Large intestine (tissue), 3 donors: ENCODE results near the gene KCNAB2. TPM values are rescaled to one million over a fixed set of nuclear protein-coding genes. Genes with fewer than 3 reads are reported as not detected.

Source experiments
- DNase-seq, 2 donors: peaks; one replicate each; pipeline versions ENCODE4 v3.0.0 to v3.0.0-alpha.2; 2013
- H3K27ac ChIP-seq: one replicate; pipeline ENCODE4 v1.5.1; 2013; ENCODE audit warnings: low read length
- H3K27me3 ChIP-seq: 2 replicates; pipeline ENCODE4 v1.6.1; 2013; ENCODE audit warnings: low read length; ENCODE audit not compliant: control insufficient read depth, insufficient read depth
- H3K36me3 ChIP-seq: 2 replicates; pipeline ENCODE4 v1.6.1; 2013; ENCODE audit warnings: low read length; ENCODE audit not compliant: control insufficient read depth, insufficient read depth
- H3K4me1 ChIP-seq: one replicate; pipeline ENCODE4 v1.6.1; 2013; ENCODE audit warnings: low read length; ENCODE audit not compliant: control insufficient read depth, insufficient read depth
- H3K4me3 ChIP-seq: one replicate; pipeline ENCODE4 v1.5.1; 2013; ENCODE audit warnings: low read length
- H3K9me3 ChIP-seq: one replicate; pipeline ENCODE4 v1.6.1; 2013; ENCODE audit warnings: mild to moderate bottlenecking, low read depth, low read length, moderate library complexity; ENCODE audit not compliant: control insufficient read depth
- WGBS: methylation state at CpG from one replicate; pipeline ENCODE4 v1.1.5; 2013; ENCODE audit warnings: low lambda C conversion rate; ENCODE audit not compliant: insufficient coverage; 5-methylcytosine and 5-hydroxymethylcytosine counted together
- polyA plus RNA-seq: library from polyadenylated mRNA; unstranded; fragments of 120-200 nt; gene quantifications from one replicate; pipeline ENCODE4 v1.2.1, GENCODE V29; 2013

KCNAB2 gene
- polyA plus RNA-seq, 1 donor: 27.9 TPM

GRCh38 chr1:6095511-6096242 lies 50.0 kb downstream of the KCNAB2 start:
- no peak for DNase-seq
- Histone ChIP-seq H3K36me3 (peaks cover 4% of the 10 kb centered on the region), H3K4me1 (no peaks in the 10 kb centered on the region), H3K9me3 (no peaks in the 10 kb centered on the region), H3K27me3 (no peaks in the 10 kb centered on the region), H3K4me3 (no peak overlapping the region), H3K27ac (no peak overlapping the region)
- no CpG with 5 or more reads among the region's 13 CpGs for WGBS

GRCh38 chr1:6096243-6097116 lies 50.8 kb downstream of the KCNAB2 start:
- H3K9me3 ChIP-seq: no peaks in the 10 kb centered on the region
- WGBS: no CpG with 5 or more reads among the region's 23 CpGs
- H3K4me3 ChIP-seq: no peak overlapping the region
- H3K27me3 ChIP-seq: no peaks in the 10 kb centered on the region
- no peaks in the 10 kb centered on the region for H3K4me1 ChIP-seq
- no peak overlapping the region for H3K27ac ChIP-seq
- peaks cover 4% of the 10 kb centered on the region for H3K36me3 ChIP-seq
- no peak for DNase-seq

GRCh38 chr1:6097117-6097595 lies 51.5 kb downstream of the KCNAB2 start:
- no peak overlapping the region for H3K27ac ChIP-seq
- no peak for DNase-seq
- H3K4me1 ChIP-seq: no peaks in the 10 kb centered on the region
- peaks cover 3% of the 10 kb centered on the region for H3K27me3 ChIP-seq
- H3K4me3 ChIP-seq: no peak overlapping the region
- peaks cover 4% of the 10 kb centered on the region for H3K36me3 ChIP-seq
- no peaks in the 10 kb centered on the region for H3K9me3 ChIP-seq
- WGBS: 100% methylated on average over 1 of the region's 15 CpGs

- no CpG with 5 or more reads among the region's 17 CpGs for WGBS
- Histone ChIP-seq H3K27me3 (peaks cover 7% of the 10 kb centered on the region), H3K4me1 (no peaks in the 10 kb centered on the region), H3K27ac (no peak overlapping the region), H3K36me3 (peaks cover 4% of the 10 kb centered on the region), H3K9me3 (no peaks in the 10 kb centered on the region), H3K4me3 (no peak overlapping the region)
- DNase-seq: no peak
Measured at GRCh38 chr1:6097824-6098223, 52.1 kb downstream of the KCNAB2 start.

- no peaks in the 10 kb centered on the region for H3K9me3 ChIP-seq
- H3K4me1 ChIP-seq: no peaks in the 10 kb centered on the region
- peaks cover 4% of the 10 kb centered on the region for H3K36me3 ChIP-seq
- H3K27ac ChIP-seq: no peak overlapping the region
- DNase-seq: no peak
- H3K27me3 ChIP-seq: peaks cover 7% of the 10 kb centered on the region
- WGBS: 85% methylated on average over 6 of the region's 24 CpGs
- no peak overlapping the region for H3K4me3 ChIP-seq
Measured at GRCh38 chr1:6098303-6099215, 52.9 kb downstream of the KCNAB2 start.

- Histone ChIP-seq H3K27me3 (peaks cover 7% of the 10 kb centered on the region), H3K9me3 (no peaks in the 10 kb centered on the region), H3K4me3 (no peak overlapping the region), H3K27ac (no peak overlapping the region), H3K36me3 (peaks cover 4% of the 10 kb centered on the region), H3K4me1 (no peaks in the 10 kb centered on the region)
- no CpG with 5 or more reads among the region's 15 CpGs for WGBS
- DNase-seq: no peak
Measured at GRCh38 chr1:6099297-6099696, 53.6 kb downstream of the KCNAB2 start.

GRCh38 chr1:6099787-6100765 lies 54.4 kb downstream of the KCNAB2 start:
- no peaks in the 10 kb centered on the region for H3K4me1 ChIP-seq
- peaks cover 7% of the 10 kb centered on the region for H3K27me3 ChIP-seq
- no peaks in the 10 kb centered on the region for H3K36me3 ChIP-seq
- no peak overlapping the region for H3K27ac ChIP-seq
- DNase-seq: no peak
- WGBS: no CpG with 5 or more reads among the region's 27 CpGs
- H3K9me3 ChIP-seq: no peaks in the 10 kb centered on the region
- H3K4me3 ChIP-seq: no peak overlapping the region

GRCh38 chr1:6100861-6101783 lies 55.4 kb downstream of the KCNAB2 start:
- H3K9me3 ChIP-seq: no peaks in the 10 kb centered on the region
- H3K4me3 ChIP-seq: no peak overlapping the region
- peaks cover 7% of the 10 kb centered on the region for H3K27me3 ChIP-seq
- WGBS: no CpG with 5 or more reads among the region's 23 CpGs
- H3K36me3 ChIP-seq: no peaks in the 10 kb centered on the region
- no peak for DNase-seq
- H3K4me1 ChIP-seq: no peaks in the 10 kb centered on the region
- H3K27ac ChIP-seq: no peak overlapping the region
